ENCODE measurements around the gene ACSM6. TPM values are rescaled to one million over a fixed set of nuclear protein-coding genes. Genes with fewer than 3 reads are reported as not detected.

ACSM6 gene
- total RNA-seq, 5 donors from 2014 or later (not counting 1 experiment from before 2014, with no cell fraction given): not detected

DNA sequence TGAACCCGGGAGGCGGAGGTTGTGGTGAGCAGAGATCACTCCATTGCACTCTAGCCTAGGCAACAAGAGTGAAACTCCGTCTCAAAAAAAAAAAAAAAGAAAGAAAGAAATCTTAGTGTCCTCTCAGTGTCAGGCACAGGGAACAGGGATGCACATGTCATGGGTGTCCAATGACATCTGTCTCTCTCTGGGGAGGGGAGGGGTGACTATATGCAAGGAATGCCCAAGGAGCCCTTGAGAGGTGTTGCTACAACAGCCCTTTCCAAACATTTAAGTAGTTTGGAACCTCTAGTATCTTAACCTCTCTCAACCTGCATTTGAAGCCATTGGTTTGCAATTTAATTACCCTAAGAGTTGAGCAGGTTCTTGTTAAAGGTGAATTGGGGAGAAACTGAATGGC is 67.9 kb downstream of the ACSM6 start:
- Histone ChIP-seq H3K36me3 (ENCODE audit: control insufficient read depth in 2 of 2, extremely low read depth in 1 of 2, insufficient read depth in 1 of 2, low read length in 1 of 2) (no peaks in the 10 kb centered on the region), H3K27ac (ENCODE audit: low read length) (no peak overlapping the region), H3K27me3 (replicated peaks in 1 of 2; ENCODE audit: control insufficient read depth in 2 of 2, extremely low read depth in 1 of 2, insufficient read depth in 2 of 2, low read length in 1 of 2) (no peaks in the 10 kb centered on the region), H3K9me3 (no peaks in the 10 kb centered on the region), H3K4me3 (ENCODE audit: control insufficient read depth in 1 of 2, extremely low read depth in 1 of 2, low read length in 1 of 2) (no peak overlapping the region), H3K4me1 (ENCODE audit: control insufficient read depth in 1 of 2, extremely low read depth in 1 of 2, insufficient read depth in 2 of 2, low read length in 2 of 2) (no peaks in the 10 kb centered on the region)
- H3K27me3 Mint-ChIP-seq: no peaks in the 10 kb centered on the region
- no peak overlapping the region for H3K27ac Mint-ChIP-seq
- peaks cover 0 to 5% (median 0%) of the 10 kb centered on the region in 3 donors for H3K4me1 Mint-ChIP-seq
- no peak overlapping the region for H3K4me3 Mint-ChIP-seq
- no peaks in the 10 kb centered on the region for H3K9me3 Mint-ChIP-seq
- no peak for DNase-seq
- H3K36me3 Mint-ChIP-seq: peaks cover 3% of the 10 kb centered on the region
- POLR2A ChIA-PET: interaction anchor here in 1 of 2 donors (0.6 kb wide), 1 partner anchor 45 kb away, joined by 5 read pairs; no protein-coding TSS in a partner anchor
- 100% methylated on average over 2 of the region's 3 CpGs for WGBS (ENCODE audit: insufficient coverage)
- CTCF ChIA-PET: no interaction called here
- ATAC-seq (replicated peaks in 1 of 4): no peak

DNA sequence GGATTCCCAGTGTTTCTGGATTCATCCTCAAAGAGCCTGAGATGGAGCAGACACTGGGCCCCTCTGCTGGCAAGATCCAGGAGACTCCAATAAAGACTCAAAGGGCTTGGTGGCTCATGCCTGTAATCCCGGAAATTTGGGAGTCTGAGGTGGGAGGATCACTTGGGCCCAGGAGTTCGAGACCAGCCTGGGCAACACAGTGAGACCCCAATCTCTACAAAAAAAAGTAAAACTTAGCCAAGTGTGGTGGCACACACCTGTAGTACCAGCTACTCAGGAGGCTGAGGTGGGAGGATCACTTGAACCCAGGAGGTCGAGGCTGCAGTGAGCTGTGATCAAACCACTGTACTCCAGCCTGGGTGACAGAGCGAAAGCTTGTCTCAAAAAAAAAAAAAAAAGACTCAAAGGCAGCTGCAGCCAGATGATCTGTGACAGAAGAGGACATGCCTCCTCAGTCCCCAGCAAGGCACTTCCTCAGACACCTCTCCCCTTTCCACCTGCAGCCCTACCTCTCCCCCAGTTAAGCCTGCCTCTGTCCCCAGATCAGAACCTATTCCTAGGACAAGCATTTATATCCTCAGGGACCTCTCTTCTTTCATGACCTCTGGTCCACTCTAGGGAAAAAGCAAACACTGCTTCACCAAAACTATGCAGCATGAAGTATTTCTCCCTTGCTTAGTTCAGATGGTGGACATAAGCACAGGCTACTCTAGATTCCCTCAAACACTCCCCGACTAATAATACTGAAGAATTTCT is 68.9 kb downstream of the ACSM6 start:
- no peak overlapping the region for H3K4me3 Mint-ChIP-seq
- no peak for DNase-seq
- peaks cover 0 to 5% (median 0%) of the 10 kb centered on the region in 3 donors for H3K4me1 Mint-ChIP-seq
- WGBS (ENCODE audit: insufficient coverage): 0% methylated on average over 1 of the region's 5 CpGs
- Histone ChIP-seq H3K4me1 (ENCODE audit: control insufficient read depth in 1 of 2, extremely low read depth in 1 of 2, insufficient read depth in 2 of 2, low read length in 2 of 2) (no peaks in the 10 kb centered on the region), H3K9me3 (no peaks in the 10 kb centered on the region), H3K27me3 (replicated peaks in 1 of 2; ENCODE audit: control insufficient read depth in 2 of 2, extremely low read depth in 1 of 2, insufficient read depth in 2 of 2, low read length in 1 of 2) (no peaks in the 10 kb centered on the region), H3K27ac (ENCODE audit: low read length) (no peak overlapping the region), H3K36me3 (ENCODE audit: control insufficient read depth in 2 of 2, extremely low read depth in 1 of 2, insufficient read depth in 1 of 2, low read length in 1 of 2) (no peaks in the 10 kb centered on the region), H3K4me3 (ENCODE audit: control insufficient read depth in 1 of 2, extremely low read depth in 1 of 2, low read length in 1 of 2) (no peak overlapping the region)
- no peaks in the 10 kb centered on the region for H3K27me3 Mint-ChIP-seq
- POLR2A ChIA-PET: no interaction called here
- H3K9me3 Mint-ChIP-seq: no peaks in the 10 kb centered on the region
- H3K36me3 Mint-ChIP-seq: peaks cover 3% of the 10 kb centered on the region
- H3K27ac Mint-ChIP-seq: no peak overlapping the region
- no peak for ATAC-seq (replicated peaks in 1 of 4)
- CTCF ChIA-PET: no interaction called here

GRCh38 chr10:95263864-95264226 is 69.8 kb downstream of the ACSM6 start:
- ChIA-PET POLR2A (no interaction called here), CTCF (interaction anchor here in 1 of 2 donors (0.5 kb wide), 1 partner anchor 21 kb away, joined by 6 read pairs; no protein-coding TSS in a partner anchor)
- H3K4me1 Mint-ChIP-seq: peaks cover 0 to 5% (median 0%) of the 10 kb centered on the region in 3 donors
- Histone ChIP-seq H3K4me1 (ENCODE audit: control insufficient read depth in 1 of 2, extremely low read depth in 1 of 2, insufficient read depth in 2 of 2, low read length in 2 of 2) (no peaks in the 10 kb centered on the region), H3K4me3 (ENCODE audit: control insufficient read depth in 1 of 2, extremely low read depth in 1 of 2, low read length in 1 of 2) (no peak overlapping the region), H3K9me3 (no peaks in the 10 kb centered on the region), H3K27me3 (replicated peaks in 1 of 2; ENCODE audit: control insufficient read depth in 2 of 2, extremely low read depth in 1 of 2, insufficient read depth in 2 of 2, low read length in 1 of 2) (peaks cover 0 to 2% of the 10 kb centered on the region in 2 experiments), H3K36me3 (ENCODE audit: control insufficient read depth in 2 of 2, extremely low read depth in 1 of 2, insufficient read depth in 1 of 2, low read length in 1 of 2) (no peaks in the 10 kb centered on the region), H3K27ac (ENCODE audit: low read length) (no peak overlapping the region)
- H3K4me3 Mint-ChIP-seq: no peak overlapping the region
- no peak overlapping the region for H3K27ac Mint-ChIP-seq
- peaks cover 3% of the 10 kb centered on the region for H3K36me3 Mint-ChIP-seq
- ATAC-seq (replicated peaks in 1 of 4) (no peak), DNase-seq (no peak)
- WGBS (ENCODE audit: insufficient coverage): 80% methylated on average over 5 of the region's 7 CpGs
- H3K9me3 Mint-ChIP-seq: no peaks in the 10 kb centered on the region
- H3K27me3 Mint-ChIP-seq: peaks cover 0 to under 1% of the 10 kb centered on the region in 2 donors

GRCh38 chr10:95264227-95265051 is 70.4 kb downstream of the ACSM6 start:
- Mint-ChIP-seq H3K27ac (no peak overlapping the region), H3K9me3 (no peaks in the 10 kb centered on the region), H3K4me1 (peaks cover 0 to 5% (median 0%) of the 10 kb centered on the region in 3 donors), H3K36me3 (peaks cover 3% of the 10 kb centered on the region), H3K27me3 (peaks cover 0 to 4% of the 10 kb centered on the region in 2 donors), H3K4me3 (no peak overlapping the region)
- Histone ChIP-seq H3K27ac (ENCODE audit: low read length) (no peak overlapping the region), H3K36me3 (ENCODE audit: control insufficient read depth in 2 of 2, extremely low read depth in 1 of 2, insufficient read depth in 1 of 2, low read length in 1 of 2) (no peaks in the 10 kb centered on the region), H3K4me1 (ENCODE audit: control insufficient read depth in 1 of 2, extremely low read depth in 1 of 2, insufficient read depth in 2 of 2, low read length in 2 of 2) (no peaks in the 10 kb centered on the region), H3K27me3 (replicated peaks in 1 of 2; ENCODE audit: control insufficient read depth in 2 of 2, extremely low read depth in 1 of 2, insufficient read depth in 2 of 2, low read length in 1 of 2) (peaks cover 0 to 4% of the 10 kb centered on the region in 2 experiments), H3K9me3 (no peaks in the 10 kb centered on the region), H3K4me3 (ENCODE audit: control insufficient read depth in 1 of 2, extremely low read depth in 1 of 2, low read length in 1 of 2) (no peak overlapping the region)
- ChIA-PET CTCF (interaction anchor here in 1 of 2 donors (0.5 kb wide), 1 partner anchor 22 kb away, joined by 6 read pairs; no protein-coding TSS in a partner anchor), POLR2A (no interaction called here)
- ATAC-seq (replicated peaks in 1 of 4) (no peak), DNase-seq (no peak)
- 67% methylated on average over 3 of the region's 6 CpGs for WGBS (ENCODE audit: insufficient coverage)

- peaks cover 0 to 5% (median 0%) of the 10 kb centered on the region in 3 donors for H3K4me1 Mint-ChIP-seq
- Histone ChIP-seq H3K4me3 (ENCODE audit: control insufficient read depth in 1 of 2, extremely low read depth in 1 of 2, low read length in 1 of 2) (no peak overlapping the region), H3K27ac (ENCODE audit: low read length) (no peak overlapping the region), H3K27me3 (replicated peaks in 1 of 2; ENCODE audit: control insufficient read depth in 2 of 2, extremely low read depth in 1 of 2, insufficient read depth in 2 of 2, low read length in 1 of 2) (peaks cover 0 to 4% of the 10 kb centered on the region in 2 experiments), H3K9me3 (no peaks in the 10 kb centered on the region), H3K36me3 (ENCODE audit: control insufficient read depth in 2 of 2, extremely low read depth in 1 of 2, insufficient read depth in 1 of 2, low read length in 1 of 2) (no peaks in the 10 kb centered on the region), H3K4me1 (ENCODE audit: control insufficient read depth in 1 of 2, extremely low read depth in 1 of 2, insufficient read depth in 2 of 2, low read length in 2 of 2) (no peaks in the 10 kb centered on the region)
- ATAC-seq (replicated peaks in 1 of 4) (no peak), DNase-seq (no peak)
- H3K9me3 Mint-ChIP-seq: no peaks in the 10 kb centered on the region
- POLR2A ChIA-PET: no interaction called here
- CTCF ChIA-PET: no interaction called here
- H3K27me3 Mint-ChIP-seq: peaks cover 0 to 4% of the 10 kb centered on the region in 2 donors
- H3K36me3 Mint-ChIP-seq: peaks cover 3% of the 10 kb centered on the region
- 98% methylated on average over 7 of the region's 8 CpGs for WGBS (ENCODE audit: insufficient coverage)
- H3K27ac Mint-ChIP-seq: no peak overlapping the region
- no peak overlapping the region for H3K4me3 Mint-ChIP-seq
Observed at GRCh38 chr10:95265572-95265971, 71.5 kb downstream of the ACSM6 start.

- no peaks in the 10 kb centered on the region for H3K9me3 Mint-ChIP-seq
- ATAC-seq (replicated peaks in 1 of 4) (peak in 1 of 4 experiments; percentile 47), DNase-seq (peak in 1 of 35 experiments; percentile 16)
- POLR2A ChIA-PET: no interaction called here
- no CpG with 5 or more reads among the region's 1 CpG for WGBS (ENCODE audit: insufficient coverage)
- H3K27me3 Mint-ChIP-seq: peaks cover 0 to 4% of the 10 kb centered on the region in 2 donors
- H3K36me3 Mint-ChIP-seq: peaks cover 3% of the 10 kb centered on the region
- H3K36me3 ChIP-seq (ENCODE audit: control insufficient read depth in 2 of 2, extremely low read depth in 1 of 2, insufficient read depth in 1 of 2, low read length in 1 of 2): no peaks in the 10 kb centered on the region
- H3K27ac Mint-ChIP-seq: no peak overlapping the region
- CTCF ChIA-PET: no interaction called here
- H3K27me3 ChIP-seq (replicated peaks in 1 of 2; ENCODE audit: control insufficient read depth in 2 of 2, extremely low read depth in 1 of 2, insufficient read depth in 2 of 2, low read length in 1 of 2): peaks cover 0 to 4% of the 10 kb centered on the region in 2 experiments
- no peak overlapping the region for H3K4me3 Mint-ChIP-seq
- H3K9me3 ChIP-seq: no peaks in the 10 kb centered on the region
- H3K27ac ChIP-seq (ENCODE audit: low read length): no peak overlapping the region
- no peak overlapping the region for H3K4me3 ChIP-seq (ENCODE audit: control insufficient read depth in 1 of 2, extremely low read depth in 1 of 2, low read length in 1 of 2)
- H3K4me1 Mint-ChIP-seq: peaks cover 0 to 5% (median 0%) of the 10 kb centered on the region in 3 donors
- no peaks in the 10 kb centered on the region for H3K4me1 ChIP-seq (ENCODE audit: control insufficient read depth in 1 of 2, extremely low read depth in 1 of 2, insufficient read depth in 2 of 2, low read length in 2 of 2)
Observed at GRCh38 chr10:95266674-95267095, 72.6 kb downstream of the ACSM6 start.
